PC-9 (cell line): ENCODE data around the gene SH2D5.

Experiments used
- CTCF ChIP-seq: fragments of 200-600 bp; sonication (generic); conservative IDR thresholded peaks from 2 replicates; pipeline ENCODE4 v1.6.1; 2017; ENCODE audit warnings: mixed run types, antibody characterized with exemption, mild to moderate bottlenecking, moderate library complexity
- EZH2 ChIP-seq: fragments of 200-600 bp; sonication (generic); IDR thresholded peaks from 2 replicates; pipeline ENCODE4 v1.8.0; 2017; ENCODE audit warnings: antibody characterized with exemption, low read depth

- TF ChIP-seq CTCF, result no peak
- no peak for TF ChIP-seq EZH2
These were observed 29.3 kb downstream of the SH2D5 start for GRCh38 chr1:20703124-20703756.
